Uterus (tissue), 4 donors: ENCODE data around the gene ZMAT5. TPM values are rescaled to one million over a fixed set of nuclear protein-coding genes. Genes with fewer than 3 reads are reported as not detected.

ENCODE experiments used
- DNase-seq, 2 donors: peaks; one replicate each; pipeline ENCODE4 v3.0.0-alpha.2; 2019 to 2020
- H3K27ac ChIP-seq, 2 donors: fragments of 200-600 bp; sonication (generic); 1 replicate in 1 of 2; 2 replicates in 1 of 2; pipeline ENCODE4 v1.5.1; 2016 to 2018
- H3K27me3 ChIP-seq, 2 donors: fragments of 200-600 bp; sonication (generic); one replicate each; pipeline ENCODE4 v1.5.1; 2018 to 2019; ENCODE audit warnings: control low read depth in 1 of 2
- H3K36me3 ChIP-seq, 2 donors: fragments of 200-600 bp; sonication (generic); one replicate each; pipeline ENCODE4 v1.5.1; 2019; ENCODE audit warnings: control low read depth in 1 of 2
- H3K4me1 ChIP-seq, 2 donors: fragments of 200-600 bp; sonication (generic); one replicate each; pipeline ENCODE4 v1.5.1; 2018 to 2019; ENCODE audit warnings: control low read depth in 1 of 2
- H3K4me3 ChIP-seq, 2 donors: fragments of 200-600 bp; sonication (generic); 1 replicate in 1 of 2; 2 replicates in 1 of 2; pipeline ENCODE4 v1.5.1; 2018 to 2019; ENCODE audit warnings: mild to moderate bottlenecking in 1 of 2
- H3K9me3 ChIP-seq, 2 donors: fragments of 200-600 bp; sonication (generic); one replicate each; pipeline ENCODE4 v1.5.1; 2019; ENCODE audit warnings: control low read depth in 1 of 2
- POLR2A ChIP-seq, 2 donors: fragments of 450-650 bp; IDR thresholded peaks; one replicate each; pipeline ENCODE4 v1.6.1; 2016; ENCODE audit warnings: antibody characterized with exemption in 2 of 2, mild to moderate bottlenecking in 1 of 2, moderate library complexity in 1 of 2
- intact Hi-C: fragments of 100-400 bp; cut with DNase I; formaldehyde crosslinking; loops from one replicate; pipeline ENCODE4 v1.15.1; 2023; ENCODE audit warnings: low total_unique reads
- total RNA-seq, 4 donors: library from RNA; depleted of rRNA in 3 of 4; stranded (reverse); fragments of >200 nt in 3 of 4; gene quantifications; one replicate each; pipeline versions ENCODE4 v1.1.0 to v1.2.4, GENCODE V29; 2014 to 2023
- TF ChIP-seq, protein P1 (sequence below), 4 experiments: fragments of 200-600 bp in 2 of 4; fragments of 450-650 bp in 2 of 4; sonication (generic) in 2 of 4; IDR thresholded peaks; one replicate each; pipeline ENCODE4 v1.5.1; 2016 to 2019; ENCODE audit warnings: antibody characterized with exemption in 4 of 4, mild to moderate bottlenecking in 2 of 4, moderate library complexity in 1 of 4
- donor health status: DM: yes; HTN: yes; CAD: no.

ZMAT5 gene
- total RNA-seq, 4 donors from 2014 or later = 12.0 to 47.4 (median 23.4) TPM

DNA sequence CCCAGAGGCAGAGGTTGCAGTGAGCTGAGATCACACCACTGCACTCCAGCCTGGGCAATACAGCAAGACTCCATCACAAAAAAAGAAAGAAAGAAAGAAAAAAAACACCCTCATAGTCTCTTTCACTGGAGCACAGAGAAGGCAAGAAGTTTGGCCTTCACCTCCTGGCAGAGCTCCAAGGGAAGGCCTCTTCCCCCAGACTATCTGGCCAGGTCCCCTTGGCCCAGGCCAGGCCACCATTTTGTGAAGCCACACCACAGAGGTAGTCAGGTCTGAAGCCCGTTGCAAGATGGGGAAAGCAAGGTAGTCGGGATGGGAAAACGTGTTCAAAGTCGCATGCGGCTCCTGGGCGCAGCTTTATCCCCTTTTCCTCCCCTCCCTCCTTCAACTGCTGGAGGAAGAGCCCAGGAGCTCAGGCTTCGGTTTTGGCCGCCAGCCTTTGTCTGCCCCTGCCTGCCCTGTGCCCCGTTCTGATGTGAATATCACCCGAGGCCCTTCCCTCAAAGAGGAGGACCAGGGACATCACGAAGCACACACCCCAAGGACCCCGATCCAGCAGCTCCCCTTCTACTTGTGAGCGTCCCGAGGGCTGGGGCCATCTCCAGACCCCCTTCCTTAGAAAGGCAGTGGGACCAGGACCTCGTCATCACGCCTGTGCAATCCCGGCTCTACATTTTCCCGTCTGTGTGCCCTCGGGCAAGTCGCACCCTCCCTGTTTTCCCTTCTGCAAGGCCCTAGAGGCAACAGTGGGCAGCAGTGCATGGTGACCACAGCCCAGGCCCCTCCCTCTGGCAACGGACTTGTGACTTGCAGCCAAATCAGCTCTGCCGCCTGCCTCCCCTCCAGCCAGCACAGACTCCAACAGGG, 29.3 kb downstream of the ZMAT5 start:
- Histone ChIP-seq H3K4me1 (no peaks in the 10 kb centered on the region), H3K9me3 (no peaks in the 10 kb centered on the region), H3K27me3 (no peaks in the 10 kb centered on the region), H3K36me3 (no peaks in the 10 kb centered on the region), H3K27ac (no peak overlapping the region), H3K4me3 (no peak overlapping the region)
- no peak for DNase-seq
- intact Hi-C loops = no loop called here
- TF ChIP-seq, protein P1, sequence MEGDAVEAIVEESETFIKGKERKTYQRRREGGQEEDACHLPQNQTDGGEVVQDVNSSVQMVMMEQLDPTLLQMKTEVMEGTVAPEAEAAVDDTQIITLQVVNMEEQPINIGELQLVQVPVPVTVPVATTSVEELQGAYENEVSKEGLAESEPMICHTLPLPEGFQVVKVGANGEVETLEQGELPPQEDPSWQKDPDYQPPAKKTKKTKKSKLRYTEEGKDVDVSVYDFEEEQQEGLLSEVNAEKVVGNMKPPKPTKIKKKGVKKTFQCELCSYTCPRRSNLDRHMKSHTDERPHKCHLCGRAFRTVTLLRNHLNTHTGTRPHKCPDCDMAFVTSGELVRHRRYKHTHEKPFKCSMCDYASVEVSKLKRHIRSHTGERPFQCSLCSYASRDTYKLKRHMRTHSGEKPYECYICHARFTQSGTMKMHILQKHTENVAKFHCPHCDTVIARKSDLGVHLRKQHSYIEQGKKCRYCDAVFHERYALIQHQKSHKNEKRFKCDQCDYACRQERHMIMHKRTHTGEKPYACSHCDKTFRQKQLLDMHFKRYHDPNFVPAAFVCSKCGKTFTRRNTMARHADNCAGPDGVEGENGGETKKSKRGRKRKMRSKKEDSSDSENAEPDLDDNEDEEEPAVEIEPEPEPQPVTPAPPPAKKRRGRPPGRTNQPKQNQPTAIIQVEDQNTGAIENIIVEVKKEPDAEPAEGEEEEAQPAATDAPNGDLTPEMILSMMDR (IDR thresholded peaks at IDR 0.05) = no peak
- no peak for TF ChIP-seq POLR2A (IDR thresholded peaks at IDR 0.05)

DNA sequence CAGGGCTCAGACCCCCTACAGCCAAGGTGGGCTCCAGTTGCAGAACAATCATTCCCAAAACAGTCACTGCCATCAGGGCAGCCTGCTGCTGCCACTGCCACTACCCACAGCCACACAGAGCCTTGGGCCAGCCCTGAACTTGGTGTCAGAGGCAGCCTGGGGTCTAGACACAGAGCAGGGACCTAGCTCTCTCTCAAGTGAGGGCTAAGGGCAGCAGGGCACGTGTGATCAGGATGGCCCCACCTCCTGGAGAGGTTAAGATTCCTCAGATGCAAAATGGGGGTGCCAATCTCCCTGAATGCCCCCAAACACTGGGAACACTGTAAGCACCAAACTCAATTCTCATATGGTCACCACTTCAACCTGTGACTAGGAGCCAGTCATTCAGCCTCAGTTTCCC, 31.4 kb downstream of the ZMAT5 start:
- no peaks in the 10 kb centered on the region for H3K9me3 ChIP-seq
- H3K36me3 ChIP-seq = no peaks in the 10 kb centered on the region
- no peak overlapping the region for H3K27ac ChIP-seq
- no peak overlapping the region for H3K4me3 ChIP-seq
- DNase-seq = no peak
- intact Hi-C loops = no loop called here
- no peaks in the 10 kb centered on the region for H3K4me1 ChIP-seq
- no peaks in the 10 kb centered on the region for H3K27me3 ChIP-seq
- TF ChIP-seq, protein P1 (IDR thresholded peaks at IDR 0.05) = no peak
- TF ChIP-seq POLR2A (IDR thresholded peaks at IDR 0.05) = no peak

- H3K9me3 ChIP-seq = no peaks in the 10 kb centered on the region
- intact Hi-C loops = no loop called here
- no peak overlapping the region for H3K27ac ChIP-seq
- no peaks in the 10 kb centered on the region for H3K36me3 ChIP-seq
- no peaks in the 10 kb centered on the region for H3K4me1 ChIP-seq
- TF ChIP-seq POLR2A (IDR thresholded peaks at IDR 0.05) = no peak
- TF ChIP-seq, protein P1 (IDR thresholded peaks at IDR 0.05) = no peak
- no peaks in the 10 kb centered on the region for H3K27me3 ChIP-seq
- H3K4me3 ChIP-seq = no peak overlapping the region
- DNase-seq = no peak
Observed at GRCh38 chr22:29734838-29735237, 32.0 kb downstream of the ZMAT5 start.

GRCh38 chr22:29734406-29734805, 32.4 kb downstream of the ZMAT5 start:
- no peak for TF ChIP-seq POLR2A (IDR thresholded peaks at IDR 0.05)
- TF ChIP-seq, protein P1 (IDR thresholded peaks at IDR 0.05) = no peak
- no peak overlapping the region for H3K27ac ChIP-seq
- no peaks in the 10 kb centered on the region for H3K9me3 ChIP-seq
- intact Hi-C loops = no loop called here
- no peaks in the 10 kb centered on the region for H3K36me3 ChIP-seq
- H3K4me1 ChIP-seq = no peaks in the 10 kb centered on the region
- no peak overlapping the region for H3K4me3 ChIP-seq
- no peak for DNase-seq
- H3K27me3 ChIP-seq = no peaks in the 10 kb centered on the region

DNA sequence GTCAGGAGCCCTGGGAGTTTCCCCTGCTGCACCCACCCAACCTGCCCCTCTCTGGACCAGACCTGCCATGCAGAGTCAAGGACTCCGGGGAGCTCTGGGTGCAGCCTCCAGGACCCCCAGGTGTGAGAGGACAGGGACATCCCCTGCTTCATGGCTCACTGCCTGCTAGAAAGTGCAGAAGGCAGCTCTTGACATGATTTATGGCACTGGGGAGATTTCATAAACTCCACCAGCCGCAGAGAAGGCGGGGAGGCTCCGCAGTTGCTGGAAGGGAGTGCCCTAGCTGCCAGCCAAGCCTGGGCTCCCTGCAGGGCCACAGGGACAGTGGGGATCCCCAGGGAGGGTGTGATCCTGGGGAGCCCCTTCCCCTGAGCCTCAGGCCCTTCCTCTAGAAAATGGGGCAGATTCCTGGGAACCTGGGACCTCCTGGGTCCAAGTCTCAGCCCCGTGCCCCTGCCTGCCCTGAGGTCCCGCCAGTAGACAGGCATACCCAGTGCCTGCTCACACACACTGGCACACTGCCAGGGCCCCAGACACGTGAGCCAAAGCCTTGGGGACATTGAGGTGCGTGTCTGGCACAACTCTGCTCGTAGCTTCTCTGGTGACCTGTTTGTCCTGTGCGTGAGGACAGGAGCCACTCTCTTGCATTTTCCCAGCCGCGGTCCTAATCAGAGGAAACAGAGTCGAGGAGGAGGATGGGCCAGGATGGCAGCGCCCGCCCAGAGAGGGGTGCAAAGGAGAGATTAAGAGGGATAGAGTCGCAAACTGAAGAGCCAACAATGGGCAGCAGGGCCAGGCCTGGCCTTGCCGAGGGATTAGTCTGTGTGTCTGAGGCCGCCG, 33.2 kb downstream of the ZMAT5 start:
- H3K27me3 ChIP-seq = no peaks in the 10 kb centered on the region
- H3K4me3 ChIP-seq = no peak overlapping the region
- no peak for TF ChIP-seq POLR2A (IDR thresholded peaks at IDR 0.05)
- TF ChIP-seq, protein P1 (IDR thresholded peaks at IDR 0.05) = no peak
- no peak overlapping the region for H3K27ac ChIP-seq
- no peaks in the 10 kb centered on the region for H3K9me3 ChIP-seq
- no peak for DNase-seq
- intact Hi-C loops = no loop called here
- H3K36me3 ChIP-seq = no peaks in the 10 kb centered on the region
- H3K4me1 ChIP-seq = no peaks in the 10 kb centered on the region
